Cortex of kidney (tissue), 1 donor: Measurements from ENCODE around the gene NPY4R2.
"Not testable (repeated sequence)": the region's sequence is repeated elsewhere in the genome, so short reads cannot be mapped to it uniquely, and the experiment has no call there.

ENCODE experiments used
- DNase-seq: peaks from one replicate; lab custom pipeline; 2025; lab: John Stamatoyannopoulos, UW

The NPY4R2 gene

DNA sequence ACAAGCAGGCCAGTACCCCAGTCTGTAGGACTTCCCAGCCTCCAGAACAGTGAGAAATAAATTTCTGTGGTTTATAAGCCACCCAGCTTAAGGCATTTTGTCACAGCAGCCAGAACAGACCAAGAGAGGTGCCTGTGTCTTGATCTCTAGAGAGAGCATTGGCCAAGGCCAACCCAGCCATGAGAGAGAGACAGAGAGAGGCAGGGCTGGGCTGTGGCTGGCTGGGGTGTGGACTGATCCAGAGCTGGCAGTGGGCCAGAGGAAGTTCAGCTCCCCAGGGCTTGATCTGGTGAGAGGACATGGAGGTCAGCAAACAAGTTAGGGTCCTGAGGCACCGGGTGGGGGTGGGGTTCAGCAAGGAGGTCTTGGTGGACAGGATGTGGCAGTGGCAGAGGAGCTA lies 14.4 kb downstream of the NPY4R2 start:
- DNase-seq = not testable (repeated sequence)

- DNase-seq = not testable (repeated sequence)
Measured at GRCh38 chr10:47933462-47933861, 15.0 kb downstream of the NPY4R2 start.

DNA sequence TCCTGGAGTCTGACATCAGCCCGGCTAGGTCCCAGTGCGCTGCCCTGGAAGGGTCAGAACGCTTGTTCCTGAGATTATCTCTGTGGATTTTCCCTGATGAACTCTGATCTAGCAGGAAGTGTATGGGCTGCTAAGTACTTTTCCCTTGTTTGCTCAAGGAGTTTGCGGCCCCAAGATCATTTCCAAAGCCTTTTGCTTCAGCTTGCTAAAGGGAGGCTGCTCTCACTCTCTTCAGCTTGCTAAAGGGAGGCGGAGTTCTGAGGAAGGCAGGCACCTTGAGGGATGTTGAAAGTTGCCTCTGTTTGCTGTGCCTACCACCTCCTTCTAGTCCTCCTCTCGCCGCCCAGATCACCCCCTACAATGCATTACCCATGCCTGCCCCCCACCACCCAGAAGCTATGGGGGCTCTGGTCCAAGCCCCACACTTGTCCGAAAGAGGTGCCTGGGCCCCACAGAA lies 18.3 kb downstream of the NPY4R2 start:
- not testable (repeated sequence) for DNase-seq

DNA sequence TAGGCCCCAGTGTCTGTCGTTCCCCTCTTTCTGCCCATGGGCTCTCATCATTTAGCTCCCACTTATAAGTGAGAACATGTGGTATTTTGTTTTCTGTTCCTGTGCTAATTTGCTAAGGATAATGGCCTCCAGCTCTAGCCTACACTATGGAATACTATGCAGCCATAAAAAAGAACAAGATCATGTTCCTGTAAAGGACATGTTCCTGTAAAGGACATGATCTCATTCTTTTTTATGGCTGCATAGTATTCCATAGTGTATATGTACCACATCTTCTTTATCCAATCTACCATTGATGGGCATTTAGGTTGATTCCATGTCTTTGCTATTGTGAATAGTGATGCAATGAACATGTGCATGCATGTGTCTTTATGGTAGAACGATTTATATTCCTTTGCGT lies 19.2 kb downstream of the NPY4R2 start:
- not testable (repeated sequence) for DNase-seq

DNA sequence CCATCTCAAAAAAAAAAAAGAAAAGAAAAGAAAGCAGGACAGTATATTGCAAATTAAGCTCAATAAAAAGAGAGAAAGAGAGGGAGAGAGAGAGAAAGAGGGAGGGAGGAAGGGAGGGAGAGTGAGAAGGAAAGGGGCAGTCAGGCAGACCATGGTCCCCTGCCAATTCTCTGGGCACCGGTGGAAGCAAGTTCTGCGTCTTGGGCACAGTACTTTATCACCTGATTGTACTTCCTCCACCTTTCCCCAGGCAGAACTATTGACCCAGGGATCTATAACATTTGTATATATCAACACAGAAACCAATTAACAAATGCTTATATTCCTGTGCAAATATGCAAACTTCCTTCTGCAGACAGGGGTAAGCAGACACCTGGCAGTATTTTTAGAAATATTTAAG lies 22.4 kb downstream of the NPY4R2 start:
- DNase-seq = not testable (repeated sequence)

GRCh38 chr10:47941379-47941778 lies 22.9 kb downstream of the NPY4R2 start:
- DNase-seq = not testable (repeated sequence)

- not testable (repeated sequence) for DNase-seq
Measured at GRCh38 chr10:47942351-47943019, 24.0 kb downstream of the NPY4R2 start.

DNA sequence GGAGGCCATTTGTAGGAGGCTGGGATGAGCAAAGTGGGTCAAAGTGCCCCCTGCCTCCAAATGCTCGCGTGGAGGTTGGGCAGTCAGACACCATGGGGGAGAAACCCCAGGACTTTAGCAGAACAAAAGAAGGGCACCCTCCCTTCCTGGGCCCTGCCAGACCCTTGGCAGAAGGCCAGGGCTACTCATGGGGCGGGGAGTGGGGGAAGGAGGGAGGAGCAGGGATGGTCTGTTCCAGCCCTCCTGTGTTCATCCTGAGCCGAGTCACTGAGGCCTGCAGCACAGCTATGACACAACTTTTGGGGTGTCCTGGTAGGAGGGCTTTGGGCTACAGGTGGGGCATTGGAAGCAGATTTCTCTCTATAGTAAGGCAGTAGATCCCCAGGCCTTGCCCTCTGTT lies 24.9 kb downstream of the NPY4R2 start:
- not testable (repeated sequence) for DNase-seq

DNA sequence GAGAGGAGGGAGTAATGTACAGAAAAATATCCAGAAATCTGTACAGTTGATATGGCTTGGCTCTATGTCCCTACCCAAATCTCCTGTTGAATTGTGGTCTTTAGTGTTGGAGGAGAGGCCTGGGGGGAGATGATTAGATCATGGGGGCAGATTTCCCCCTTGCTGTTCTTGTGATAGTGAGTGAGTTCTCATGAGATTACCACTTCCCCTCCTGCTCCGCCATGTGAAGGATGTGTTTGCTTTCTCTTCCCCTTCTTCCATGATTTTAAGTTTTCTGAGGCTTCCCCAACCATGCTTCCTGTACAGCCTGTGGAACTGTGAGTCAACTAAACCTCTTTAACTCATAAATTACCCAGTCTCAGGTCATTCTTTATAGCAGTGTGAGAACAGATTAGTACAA lies 29.0 kb downstream of the NPY4R2 start:
- not testable (repeated sequence) for DNase-seq

- DNase-seq = not testable (repeated sequence)
Measured at GRCh38 chr10:47957158-47957557, 38.7 kb downstream of the NPY4R2 start.

DNA sequence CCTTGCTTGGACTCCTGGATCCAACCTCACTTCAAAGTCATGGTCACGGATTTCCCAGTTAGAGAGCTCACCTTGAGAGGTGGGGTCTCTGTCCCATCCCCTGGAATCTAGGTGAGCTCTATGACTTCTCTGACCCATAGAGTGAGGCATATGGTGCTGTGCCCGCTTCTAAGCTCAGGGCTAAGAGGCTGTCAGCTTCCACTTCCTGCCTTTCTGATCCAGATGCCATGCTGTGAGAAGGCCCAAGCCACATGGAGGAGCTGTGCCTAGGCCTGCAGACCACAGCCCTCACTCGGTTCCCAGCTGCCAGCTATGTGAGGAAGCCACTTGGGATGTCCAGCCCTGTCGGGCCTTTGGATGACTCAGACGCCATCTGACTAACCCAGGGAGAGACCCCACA lies 41.2 kb downstream of the NPY4R2 start:
- not testable (repeated sequence) for DNase-seq

DNA sequence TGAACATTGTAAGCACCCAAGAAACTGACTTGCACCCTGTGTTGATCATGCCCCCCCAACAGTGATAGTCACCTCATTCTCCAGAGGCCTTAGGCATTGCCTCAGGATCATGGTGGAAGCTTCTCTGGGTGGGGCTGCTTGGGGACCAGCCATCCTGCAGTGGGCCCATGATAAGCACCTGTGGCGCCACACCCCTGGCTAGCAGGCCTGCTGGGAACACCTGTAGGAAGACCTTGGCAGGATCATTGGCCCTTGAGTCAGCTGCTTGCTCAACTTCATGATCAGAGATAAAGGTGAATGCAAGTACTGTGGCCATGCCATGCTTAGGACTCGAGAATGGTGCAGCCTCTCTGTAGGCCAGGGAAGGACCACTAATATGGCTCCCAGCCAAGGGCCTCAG lies 42.2 kb downstream of the NPY4R2 start:
- DNase-seq = not testable (repeated sequence)

DNA sequence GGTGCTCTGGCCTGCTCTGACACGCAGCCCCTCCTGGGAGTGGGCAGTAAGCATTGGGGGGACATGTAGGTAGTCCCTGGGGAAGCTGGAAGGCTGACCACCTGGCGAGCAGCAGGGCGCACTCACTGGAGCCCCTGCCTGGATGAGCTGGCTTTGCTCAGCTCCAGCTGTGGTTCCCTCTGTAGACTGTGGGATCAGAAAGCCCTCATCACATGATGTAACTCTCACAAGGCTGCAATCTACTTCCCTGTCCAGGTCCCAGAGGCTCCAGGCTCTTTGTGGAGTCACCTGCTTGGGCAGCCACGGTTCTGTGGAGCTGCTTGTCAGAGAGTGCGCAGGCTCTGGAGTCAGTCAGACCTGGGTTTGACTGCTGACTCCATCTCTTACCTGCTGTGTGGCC lies 44.3 kb downstream of the NPY4R2 start:
- not testable (repeated sequence) for DNase-seq

DNA sequence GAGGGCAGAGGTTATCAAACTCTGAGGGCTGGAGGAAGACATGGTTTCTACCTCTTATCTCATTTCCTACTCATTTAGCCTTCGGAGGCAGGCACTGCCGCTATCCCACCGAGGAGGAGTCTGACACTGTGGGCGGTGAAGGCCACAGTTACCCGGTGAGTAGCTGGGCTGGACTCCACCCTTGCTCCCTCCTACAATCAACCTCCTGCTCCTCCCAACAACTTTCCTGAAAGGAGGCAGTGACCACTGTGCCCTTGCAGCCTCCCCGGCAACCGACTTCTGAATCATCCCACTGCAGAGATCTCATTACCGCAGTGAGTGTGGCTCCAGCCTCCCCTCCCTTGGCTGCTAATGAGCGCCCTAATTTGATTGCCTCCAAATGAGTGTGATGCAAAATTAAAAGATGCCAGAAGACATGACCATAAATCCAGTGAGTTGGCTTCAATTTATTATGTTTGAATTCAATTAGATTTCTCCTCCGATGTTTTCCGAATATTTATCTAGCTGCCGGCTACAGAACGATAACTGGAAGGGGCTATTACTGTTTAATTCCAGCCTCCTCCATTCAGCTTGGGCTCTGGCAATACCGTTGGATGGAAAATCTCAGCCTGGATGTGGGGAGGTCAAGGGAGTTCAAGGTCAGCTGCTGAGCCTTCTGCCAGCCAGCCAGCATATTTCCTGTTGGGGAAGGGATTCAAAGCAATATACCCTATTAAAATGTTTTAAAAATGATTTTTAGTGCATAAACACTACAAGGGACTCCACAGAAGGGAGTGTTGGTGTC lies 46.0 kb downstream of the NPY4R2 start:
- not testable (repeated sequence) for DNase-seq

DNA sequence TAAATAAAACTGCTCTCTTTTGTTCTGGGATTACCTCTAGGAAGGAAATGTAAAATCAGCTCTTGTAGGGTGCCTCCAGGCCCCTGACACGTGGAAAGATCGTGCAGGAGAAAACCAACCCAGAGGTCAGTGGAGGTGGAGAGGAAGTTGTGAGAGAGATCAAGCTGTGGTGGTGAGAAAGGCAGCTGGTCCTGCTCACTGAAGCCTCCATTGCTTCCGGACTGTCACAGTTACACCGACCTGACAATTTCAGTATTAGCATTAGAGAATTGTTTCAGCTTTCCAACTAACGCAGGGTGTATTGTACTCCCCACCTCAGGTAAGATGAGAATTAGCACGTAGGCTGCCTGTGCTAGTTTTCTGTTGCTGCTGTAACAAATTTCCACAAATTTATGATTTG lies 50.5 kb downstream of the NPY4R2 start:
- not testable (repeated sequence) for DNase-seq

DNA sequence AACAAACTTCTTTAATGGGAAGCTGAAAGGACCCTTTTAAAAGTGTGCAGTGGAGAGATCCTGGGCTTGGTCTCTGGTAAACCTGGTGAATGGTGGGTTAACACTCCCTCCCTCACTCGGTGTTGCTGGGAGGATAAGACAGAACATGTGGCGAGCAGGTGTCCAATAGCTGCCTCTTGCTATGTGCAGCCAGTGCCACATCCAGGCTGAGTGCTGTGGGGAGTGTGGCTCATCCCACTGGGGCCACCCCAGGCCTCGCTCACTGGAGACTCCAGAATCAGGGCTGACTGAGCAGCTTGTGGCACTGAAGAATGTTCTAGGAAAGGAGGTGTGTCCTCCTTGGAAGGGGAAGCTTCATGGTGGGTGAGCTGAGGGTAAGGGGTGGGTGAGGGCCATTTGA lies 51.6 kb downstream of the NPY4R2 start:
- DNase-seq = not testable (repeated sequence)

- DNase-seq = not testable (repeated sequence)
Measured at GRCh38 chr10:47971598-47971997, 53.1 kb downstream of the NPY4R2 start.

DNA sequence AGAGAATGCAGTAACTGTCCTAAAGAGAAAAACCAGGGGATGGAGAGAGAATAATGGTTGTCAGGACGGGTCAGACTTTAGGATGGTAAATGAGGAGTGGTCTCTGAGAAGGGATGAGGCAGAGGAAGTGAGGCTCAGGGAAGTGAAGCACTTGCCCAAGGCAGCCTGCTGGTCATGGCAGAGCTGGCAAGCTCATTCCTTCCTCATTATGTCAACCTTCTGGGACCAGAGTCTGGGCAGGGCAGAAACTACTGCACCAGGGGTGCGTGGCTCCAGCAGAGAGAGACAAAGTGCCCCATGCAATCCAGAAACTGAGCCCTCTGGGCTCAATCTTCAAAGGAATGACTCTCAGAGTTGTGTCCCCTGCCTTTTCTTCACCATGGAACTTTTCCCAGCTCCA lies 53.6 kb downstream of the NPY4R2 start:
- not testable (repeated sequence) for DNase-seq
